GM12878 (cell line): ENCODE data around the gene C16orf90. TPM values are rescaled to one million over a fixed set of nuclear protein-coding genes. Genes with fewer than 3 reads are reported as not detected.

Experiments used
- ASH2L ChIP-seq: fragments of 300-600, 200-600 bp; sonication (generic); IDR thresholded peaks from 2 replicates; pipeline ENCODE4 v1.6.1; 2017; ENCODE audit warnings: low read depth, mild to moderate bottlenecking, borderline replicate concordance
- ATF2 ChIP-seq: IDR thresholded peaks from 2 replicates; pipeline ENCODE4 v1.6.1; 2012; ENCODE audit warnings: low read length, inconsistent platforms
- CBFB ChIP-seq: IDR thresholded peaks from 2 replicates; pipeline ENCODE4 v1.6.1; 2016; ENCODE audit warnings: antibody characterized with exemption, low read depth
- CREM ChIP-seq: IDR thresholded peaks from 2 replicates; pipeline ENCODE4 v1.6.1; 2014; ENCODE audit warnings: antibody characterized with exemption, low read depth
- CTCF ChIP-seq, 3 experiments: IDR thresholded peaks in 2 of 3; conservative IDR thresholded peaks in 1 of 3; 2 replicates each; pipeline ENCODE4 v1.5.1; 2011; ENCODE audit warnings: low read depth in 3 of 3, low read length in 3 of 3, mild to moderate bottlenecking in 3 of 3, control low read depth in 2 of 3, moderate library complexity in 2 of 3, inconsistent platforms in 1 of 3, mixed read lengths in 1 of 3; ENCODE audit not compliant: control insufficient read depth in 2 of 3, insufficient read depth in 1 of 3; ENCODE audit errors: extremely low read depth in 1 of 3
- EGR1 ChIP-seq, 2 experiments: IDR thresholded peaks; 1 replicate in 1 of 2; 2 replicates in 1 of 2; pipeline ENCODE4 v1.6.1; 2011 to 2012; ENCODE audit warnings: low read depth in 2 of 2, low read length in 2 of 2, borderline replicate concordance in 1 of 2, mild to moderate bottlenecking in 1 of 2, moderate library complexity in 1 of 2
- FOXM1 ChIP-seq: IDR thresholded peaks from 2 replicates; pipeline ENCODE4 v1.6.1; 2012; ENCODE audit warnings: low read depth, mild to moderate bottlenecking, inconsistent platforms, low read length, moderate library complexity
- IRF4 ChIP-seq: IDR thresholded peaks from 2 replicates; pipeline ENCODE4 v1.6.1; 2011; ENCODE audit warnings: low read depth, low read length
- KAT2A ChIP-seq: conservative IDR thresholded peaks from 2 replicates; pipeline ENCODE4 v1.6.1; 2011; ENCODE audit warnings: low read depth, low read length; ENCODE audit not compliant: control insufficient read depth
- KDM1A ChIP-seq: fragments of 200-600 bp; sonication (generic); IDR thresholded peaks from 2 replicates; pipeline ENCODE4 v1.6.1; 2016; ENCODE audit warnings: borderline replicate concordance
- KLF5 ChIP-seq: fragments of 450-650 bp; IDR thresholded peaks from 2 replicates; pipeline ENCODE4 v1.6.1; 2014; ENCODE audit warnings: mild to moderate bottlenecking; ENCODE audit not compliant: partially characterized antibody
- MXI1 ChIP-seq: fragments of 150-350 bp; IDR thresholded peaks from 2 replicates; pipeline ENCODE4 v1.6.1; 2011; ENCODE audit warnings: low read depth, mild to moderate bottlenecking, inconsistent platforms, low read length, improper control_type of control experiment
- MYC ChIP-seq: IDR thresholded peaks from 2 replicates; pipeline ENCODE4 v1.6.1; 2011; ENCODE audit warnings: mild to moderate bottlenecking, low read length, moderate library complexity, inconsistent platforms; ENCODE audit not compliant: insufficient read depth, insufficient replicate concordance, insufficient read length, severe bottlenecking
- PBX3 ChIP-seq: IDR thresholded peaks from 2 replicates; pipeline ENCODE4 v1.6.1; 2011; ENCODE audit warnings: mild to moderate bottlenecking, low read depth, low read length, moderate library complexity; ENCODE audit not compliant: insufficient replicate concordance
- RELB ChIP-seq: fragments of 450-650 bp; IDR thresholded peaks from 2 replicates; pipeline ENCODE4 v1.6.1; 2017; ENCODE audit warnings: low read depth, mild to moderate bottlenecking, moderate library complexity
- RFX5 ChIP-seq: IDR thresholded peaks from 2 replicates; pipeline ENCODE4 v1.6.1; 2011; ENCODE audit warnings: low read depth, low read length, improper control_type of control experiment
- RUNX3 ChIP-seq: IDR thresholded peaks from 2 replicates; pipeline ENCODE4 v1.6.1; 2012; ENCODE audit warnings: low read length, inconsistent platforms
- SMC3 ChIP-seq: IDR thresholded peaks from 2 replicates; pipeline ENCODE4 v1.6.1; 2011; ENCODE audit warnings: low read length, improper control_type of control experiment, borderline replicate concordance
- SREBF1 ChIP-seq: IDR thresholded peaks from 2 replicates; pipeline ENCODE4 v1.6.1; 2012; ENCODE audit warnings: mild to moderate bottlenecking, low read length
- SREBF2 ChIP-seq: IDR thresholded peaks from 2 replicates; pipeline ENCODE4 v1.6.1; 2012; ENCODE audit warnings: mild to moderate bottlenecking, low read length
- TARDBP ChIP-seq: IDR thresholded peaks from 2 replicates; pipeline ENCODE4 v1.6.1; 2016; ENCODE audit warnings: borderline replicate concordance
- TBL1XR1 ChIP-seq: IDR thresholded peaks from 2 replicates; pipeline ENCODE4 v1.6.1; 2012; ENCODE audit warnings: low read depth, low read length, improper control_type of control experiment
- ZNF274 ChIP-seq: IDR thresholded peaks from one replicate; pipeline ENCODE4 v1.8.0; 2011; ENCODE audit not compliant: insufficient read length, insufficient read depth
- polyA plus RNA-seq, 11 experiments: library from polyadenylated mRNA; depleted of rRNA in 4 of 11; unstranded in 6 of 11; stranded (reverse) in 5 of 11; fragments of >200 nt; fragmentation: Nextera tagmentation in 4 of 11; fragmentation: Illumina TruSeq in 1 of 11; extraction: Ambion mirVana in 4 of 11; extraction: Trizol in 1 of 11; gene quantifications; 1 replicate in 1 of 11; 2 replicates in 10 of 11; pipeline versions ENCODE4 v1.2.1 to v1.2.3, GENCODE V29; 2011 to 2016; ENCODE audit warnings: inconsistent platforms in 2 of 11, missing spikeins in 2 of 11, low read depth in 1 of 11
- total RNA-seq, 4 experiments: library from RNA; depleted of rRNA in 3 of 4; stranded (reverse); fragments of >200 nt in 3 of 4; fragmentation: Illumina TruSeq in 1 of 4; extraction: Trizol in 1 of 4; gene quantifications; 2 replicates each; pipeline versions ENCODE4 v1.2.1 to v1.2.3, GENCODE V29; 2013 to 2021

The C16orf90 gene
- total and polyA plus RNA-seq, 10 of the 15 experiments (the other 5 are each of a cell fraction or from before 2014, with no cell fraction given), result not detected

GRCh38 chr16:3457434-3458252, 37.6 kb downstream of the C16orf90 start (continued):
- peak; percentile 46 to 71 (median 61) for TF ChIP-seq CTCF (IDR thresholded peaks at IDR 0.05 in 2 of 3, conservative IDR thresholded peaks at IDR 0.05 in 1 of 3; ENCODE audit: control insufficient read depth in 2 of 3, extremely low read depth in 1 of 3, insufficient read depth in 1 of 3, low read depth in 3 of 3, low read length in 3 of 3)
- TF ChIP-seq ATF2, result no peak
- peak; percentile 39 for TF ChIP-seq KLF5
- TF ChIP-seq KAT2A, result no peak
- TF ChIP-seq TBL1XR1, result no peak
- no peak for TF ChIP-seq RFX5
- no peak for TF ChIP-seq ASH2L
- TF ChIP-seq MYC, result no peak
- TF ChIP-seq CBFB, result no peak
- no peak for TF ChIP-seq ZNF274
- TF ChIP-seq IRF4, result no peak
- no peak for TF ChIP-seq SREBF1
- TF ChIP-seq CREM, result no peak; the same call in 1 of the 2 replicates
- TF ChIP-seq EGR1 (IDR thresholded peaks at IDR 0.05; ENCODE audit: borderline replicate concordance in 1 of 2, low read depth in 2 of 2, low read length in 2 of 2), result peak in 1 of 2 experiments; percentile 77; a peak in 2 of 3 replicates
- no peak; the same call in 1 of the 2 replicates for TF ChIP-seq RUNX3
- no peak for TF ChIP-seq MXI1
- TF ChIP-seq PBX3, result no peak
- TF ChIP-seq KDM1A, result no peak
- no peak for TF ChIP-seq RELB
- no peak for TF ChIP-seq TARDBP
- no peak for TF ChIP-seq FOXM1
- TF ChIP-seq SREBF2, result no peak
- TF ChIP-seq SMC3, result peak; percentile 34; the same call in 1 of the 2 replicates
